PC-3 (cell line): ENCODE results near the gene LYPLA2. TPM values are rescaled to one million over a fixed set of nuclear protein-coding genes. Genes with fewer than 3 reads are reported as not detected.

Experiments used
- ATAC-seq: fragments of 200-7000 bp; cut with Tn5 transposase; 2 replicates; pipeline ENCODE4 v1.9.1; 2020; ENCODE audit warnings: mild to moderate bottlenecking, moderate library complexity
- BruUV-seq: library from RNA; stranded (reverse); fragments of 400-500 nt; replicated peaks from 2 replicates; lab custom pipeline; 2021; lab: Mats Ljungman, UMichigan
- CTCF ChIA-PET: fragments of 300-600 bp; sonication (Branson Sonifier 250); formaldehyde crosslinking; loops from one replicate; lab custom pipeline; 2022; ENCODE audit warnings: antibody characterized with exemption; lab: Charles Lee
- POLR2A ChIA-PET: fragments of 300-600 bp; sonication (Branson Sonifier 250); formaldehyde crosslinking; loops from one replicate; lab custom pipeline; 2022; ENCODE audit warnings: antibody characterized with exemption; ENCODE audit not compliant: unreplicated experiment; lab: Charles Lee
- DNase-seq: peaks from one replicate; pipeline ENCODE4 v3.0.0-alpha.2; 2015
- H2AFZ ChIP-seq: fragments of 300-600 bp; sonication (generic); 2 replicates; pipeline ENCODE4 v1.6.0; 2016; ENCODE audit warnings: antibody characterized with exemption, low read length
- H3F3A ChIP-seq: fragments of 300-600 bp; sonication (generic); one replicate; pipeline ENCODE4 v1.6.0; 2017; ENCODE audit warnings: antibody characterized with exemption, low read length, control low read depth, mild to moderate bottlenecking; ENCODE audit not compliant: unreplicated experiment
- H3K27ac ChIP-seq: fragments of 300-600 bp; sonication (generic); 2 replicates; pipeline ENCODE4 v1.5.1; 2016; ENCODE audit warnings: mild to moderate bottlenecking, low read length
- H3K27me3 ChIP-seq: fragments of 300-600 bp; sonication (generic); 2 replicates; pipeline ENCODE4 v1.6.1; 2016; ENCODE audit warnings: low read length, mixed read lengths
- H3K36me3 ChIP-seq: fragments of 300-600 bp; sonication (generic); 2 replicates; pipeline ENCODE4 v1.6.1; 2016; ENCODE audit warnings: low read depth, mixed run types, low read length, mixed read lengths
- H3K4me1 ChIP-seq: fragments of 300-600 bp; sonication (generic); 2 replicates; pipeline ENCODE4 v1.5.1; 2016; ENCODE audit warnings: low read length; ENCODE audit not compliant: insufficient read depth
- H3K4me2 ChIP-seq: fragments of 300-600 bp; sonication (generic); 2 replicates; pipeline ENCODE4 v1.6.0; 2016; ENCODE audit warnings: low read length
- H3K4me3 ChIP-seq: fragments of 300-600 bp; sonication (generic); 2 replicates; pipeline ENCODE4 v1.5.1; 2016; ENCODE audit warnings: mild to moderate bottlenecking, low read length, mixed read lengths
- H3K79me2 ChIP-seq: fragments of 300-600 bp; sonication (generic); 2 replicates; pipeline ENCODE4 v1.6.1; 2017; ENCODE audit warnings: low read length, mixed read lengths
- H3K9ac ChIP-seq: fragments of 300-600 bp; sonication (generic); 2 replicates; pipeline ENCODE4 v1.6.0; 2016; ENCODE audit warnings: mild to moderate bottlenecking, low read length
- H3K9me2 ChIP-seq: fragments of 300-600 bp; sonication (generic); replicated peaks from 2 replicates; pipeline ENCODE4 v1.6.1; 2016; ENCODE audit warnings: mixed run types, low read length, mixed read lengths
- H3K9me3 ChIP-seq: fragments of 300-600 bp; sonication (generic); 2 replicates; pipeline ENCODE4 v1.6.1; 2016; ENCODE audit warnings: low read length, mixed read lengths
- H4K20me1 ChIP-seq: fragments of 300-600 bp; sonication (generic); 2 replicates; pipeline ENCODE4 v1.6.1; 2016; ENCODE audit warnings: low read length, mixed read lengths
- EZH2 ChIP-seq: fragments of 300-600 bp; sonication (generic); IDR thresholded peaks from one replicate; pipeline ENCODE4 v1.6.1; 2017; ENCODE audit warnings: antibody characterized with exemption, mild to moderate bottlenecking, low read length; ENCODE audit not compliant: unreplicated experiment
- EZH2phosphoT487 ChIP-seq: fragments of 300-600 bp; sonication (generic); IDR thresholded peaks from 2 replicates; pipeline ENCODE4 v1.6.1; 2018; ENCODE audit warnings: mild to moderate bottlenecking, antibody characterized with exemption, low read length, borderline replicate concordance
- intact Hi-C: fragments of 100-400 bp; cut with micrococcal nuclease; formaldehyde crosslinking; loops from 2 replicates; pipeline ENCODE4 v1.9.0; 2023
- total RNA-seq: library from RNA; depleted of rRNA; stranded (reverse); fragments of >200 nt; gene quantifications from 2 replicates; pipeline ENCODE4 v1.2.3, GENCODE V29; 2014
- TF ChIP-seq, protein P1 (sequence below): fragments of 300-600 bp; sonication (generic); conservative IDR thresholded peaks from 2 replicates; pipeline ENCODE4 v1.5.1; 2017; ENCODE audit warnings: antibody characterized with exemption, low read depth, mild to moderate bottlenecking, low read length

Gene LYPLA2
- total RNA-seq, 1 experiment from 2014 or later, result 142 TPM

DNA sequence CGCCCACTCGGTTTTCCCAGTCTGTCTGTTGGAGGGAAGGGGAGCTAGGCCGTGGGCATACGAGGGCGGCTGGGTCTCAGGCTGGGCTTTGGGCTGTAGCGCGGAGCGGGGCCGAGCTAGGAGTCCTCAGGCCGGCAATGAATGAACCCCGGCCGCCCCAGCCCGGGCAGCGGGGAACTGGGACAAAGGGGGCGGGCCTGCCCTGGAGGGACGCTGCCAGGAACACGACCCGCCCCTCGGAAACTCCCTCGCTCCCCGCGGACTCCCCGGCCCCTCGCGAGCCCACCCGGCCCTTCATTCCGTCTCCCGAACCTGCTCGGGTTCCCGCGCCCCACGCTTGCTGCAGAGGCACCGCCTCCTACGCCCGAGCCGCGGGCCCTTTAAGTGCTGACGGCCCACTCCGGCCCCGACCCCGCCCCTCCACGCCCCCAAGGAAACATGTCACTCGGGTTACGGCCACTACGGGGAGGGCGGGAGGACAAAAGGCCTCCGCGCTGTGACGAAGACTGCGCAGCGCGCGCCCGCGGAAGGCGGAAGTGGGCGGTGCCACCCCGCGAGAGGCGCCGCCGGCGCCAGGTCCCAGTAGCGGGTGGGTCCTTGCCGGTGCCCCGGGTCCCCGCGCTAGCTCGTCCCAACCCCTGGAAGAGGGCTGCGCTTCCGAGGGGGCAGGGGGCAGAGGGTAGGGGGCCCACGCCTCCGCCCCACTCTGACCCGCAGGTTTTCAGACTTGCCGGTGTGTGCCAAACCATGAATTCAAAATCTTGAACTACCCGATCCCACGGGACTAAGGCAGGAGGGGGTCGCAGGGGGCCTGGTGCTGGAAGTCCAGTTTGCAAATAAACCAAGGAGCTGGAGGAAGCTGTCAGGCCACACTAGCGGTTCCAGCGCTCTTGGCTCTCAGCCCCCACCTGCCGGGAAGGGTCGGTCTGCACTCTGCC is 9.7 kb downstream of the LYPLA2 start, which contains the start of gene GALE:
Gene GALE, minus strand, starts transcription at position 355 of the 938 bp plus-strand sequence. CDS start 1,747 bp downstream, outside the sequence.
- Histone ChIP-seq H3K4me1 (peaks cover 21% of the 10 kb centered on the region), H3K4me2 (peak within 1 kb of the TSS; percentile 97), H3K27me3 (no peaks in the 10 kb centered on the region), H3K9me2 (no peaks in the 10 kb centered on the region), H3F3A (no peaks in the 10 kb centered on the region), H3K9ac (peak within 1 kb of the TSS; percentile 93), H3K79me2 (peaks cover 10% of the 10 kb centered on the region), H3K36me3 (peaks cover 8% of the 10 kb centered on the region; the same call in 1 of the 2 replicates), H3K9me3 (no peaks in the 10 kb centered on the region), H2AFZ (peak within 1 kb of the TSS; percentile 91), H4K20me1 (no peaks in the 10 kb centered on the region), H3K4me3 (peak within 1 kb of the TSS; percentile 93), H3K27ac (peak within 1 kb of the TSS; percentile 96)
- intact Hi-C loops, result loop anchor here (5.0 kb wide), 1 partner anchor 117 kb away; no protein-coding TSS in a partner anchor
- ChIA-PET POLR2A (no interaction called here), CTCF (interaction anchor here (1.3 kb wide), 1 partner anchor 29 kb away, joined by 4 read pairs; no protein-coding TSS in a partner anchor)
- TF ChIP-seq, protein P1, sequence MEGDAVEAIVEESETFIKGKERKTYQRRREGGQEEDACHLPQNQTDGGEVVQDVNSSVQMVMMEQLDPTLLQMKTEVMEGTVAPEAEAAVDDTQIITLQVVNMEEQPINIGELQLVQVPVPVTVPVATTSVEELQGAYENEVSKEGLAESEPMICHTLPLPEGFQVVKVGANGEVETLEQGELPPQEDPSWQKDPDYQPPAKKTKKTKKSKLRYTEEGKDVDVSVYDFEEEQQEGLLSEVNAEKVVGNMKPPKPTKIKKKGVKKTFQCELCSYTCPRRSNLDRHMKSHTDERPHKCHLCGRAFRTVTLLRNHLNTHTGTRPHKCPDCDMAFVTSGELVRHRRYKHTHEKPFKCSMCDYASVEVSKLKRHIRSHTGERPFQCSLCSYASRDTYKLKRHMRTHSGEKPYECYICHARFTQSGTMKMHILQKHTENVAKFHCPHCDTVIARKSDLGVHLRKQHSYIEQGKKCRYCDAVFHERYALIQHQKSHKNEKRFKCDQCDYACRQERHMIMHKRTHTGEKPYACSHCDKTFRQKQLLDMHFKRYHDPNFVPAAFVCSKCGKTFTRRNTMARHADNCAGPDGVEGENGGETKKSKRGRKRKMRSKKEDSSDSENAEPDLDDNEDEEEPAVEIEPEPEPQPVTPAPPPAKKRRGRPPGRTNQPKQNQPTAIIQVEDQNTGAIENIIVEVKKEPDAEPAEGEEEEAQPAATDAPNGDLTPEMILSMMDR, result no peak
- TF ChIP-seq EZH2phosphoT487 (no peak), EZH2 (no peak)
- ATAC-seq (peak; percentile 57), DNase-seq (peak; percentile 93)
- BruUV-seq, result no TSS peak

DNA sequence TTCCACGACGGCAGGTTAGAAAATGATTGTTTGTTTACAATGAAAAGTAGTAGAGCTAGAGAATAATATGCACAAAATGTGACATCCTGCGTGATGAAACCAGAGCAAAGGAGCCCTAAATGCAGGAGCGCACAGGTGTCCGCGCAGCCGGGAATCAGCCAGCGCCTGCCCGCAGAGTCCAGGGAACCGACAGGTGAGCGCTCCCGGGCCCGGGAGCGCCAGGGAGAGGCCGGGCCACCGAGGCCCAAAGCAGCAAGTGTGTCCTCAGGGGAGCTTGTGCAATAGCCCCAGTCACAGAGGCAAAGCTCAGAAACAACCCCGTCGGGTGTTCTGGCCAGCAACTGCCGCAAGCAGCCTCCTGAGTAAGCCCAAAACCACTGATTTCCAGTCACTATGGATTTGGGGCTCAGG is 10.4 kb downstream of the LYPLA2 start:
- peak overlapping the region; percentile 93 for H3K4me3 ChIP-seq
- peaks cover 8% of the 10 kb centered on the region; the same call in 1 of the 2 replicates for H3K36me3 ChIP-seq
- H4K20me1 ChIP-seq, result no peaks in the 10 kb centered on the region
- no peaks in the 10 kb centered on the region for H3K27me3 ChIP-seq
- TSS peak; percentile 22 for BruUV-seq
- H3K9ac ChIP-seq, result peak overlapping the region; percentile 93
- ATAC-seq (no peak), DNase-seq (peak; percentile 28)
- ChIA-PET CTCF (no interaction called here), POLR2A (interaction anchor here (0.6 to 0.7 kb wide), 3 partner anchors 21 to 366 kb away, joined by 3 to 5 read pairs (median 4); no protein-coding TSS in a partner anchor)
- H3K79me2 ChIP-seq, result peaks cover 10% of the 10 kb centered on the region
- H3K9me3 ChIP-seq, result no peaks in the 10 kb centered on the region
- H3F3A ChIP-seq, result no peaks in the 10 kb centered on the region
- intact Hi-C loops, result loop anchor here (5.0 kb wide), 1 partner anchor 116 kb away; no protein-coding TSS in a partner anchor
- no peak for TF ChIP-seq EZH2phosphoT487
- TF ChIP-seq, protein P1, result no peak
- TF ChIP-seq EZH2, result no peak
- peak overlapping the region; percentile 97 for H3K4me2 ChIP-seq
- H3K27ac ChIP-seq, result peak overlapping the region; percentile 43
- peaks cover 21% of the 10 kb centered on the region for H3K4me1 ChIP-seq
- no peaks in the 10 kb centered on the region for H3K9me2 ChIP-seq
- H2AFZ ChIP-seq, result peak overlapping the region; percentile 91
